Activated CD4-positive, alpha-beta T cell treated with anti-CD3 and anti-CD28 coated beads for 36 hours (primary cell): ENCODE results near the gene EFS. TPM values are rescaled to one million over a fixed set of nuclear protein-coding genes. Genes with fewer than 3 reads are reported as not detected.

ENCODE experiments used
- ATAC-seq: fragments of 200-7000 bp; cut with Tn5 transposase; one replicate; pipeline ENCODE4 v1.10.0; 2021; ENCODE audit warnings: mild to moderate bottlenecking, moderate library complexity
- CTCF ChIA-PET: fragments of 350-600 bp; sonication (Branson Sonifier 250); formaldehyde crosslinking; loops from one replicate; lab custom pipeline; 2021; ENCODE audit warnings: antibody characterized with exemption; lab: Charles Lee
- POLR2A ChIA-PET: fragments of 350-600 bp; sonication (Branson Sonifier 250); formaldehyde crosslinking; loops from one replicate; lab custom pipeline; 2021; ENCODE audit warnings: antibody characterized with exemption, inconsistent platforms; lab: Charles Lee
- DNase-seq: peaks from one replicate; pipeline ENCODE4 v3.0.0-alpha.2; 2020
- H3K27ac Mint-ChIP-seq: one replicate; pipeline ENCODE4 v1.8.0; 2021; ENCODE audit warnings: mixed read lengths
- H3K27me3 Mint-ChIP-seq: one replicate; pipeline ENCODE4 v1.8.0; 2021; ENCODE audit warnings: mixed read lengths
- H3K36me3 Mint-ChIP-seq: one replicate; pipeline ENCODE4 v1.8.0; 2021; ENCODE audit warnings: low read depth, mixed read lengths
- H3K4me1 Mint-ChIP-seq: one replicate; pipeline ENCODE4 v1.8.0; 2021; ENCODE audit warnings: mixed read lengths
- H3K4me3 Mint-ChIP-seq: one replicate; pipeline ENCODE4 v1.8.0; 2021; ENCODE audit warnings: mild to moderate bottlenecking, moderate library complexity, mixed read lengths
- H3K9me3 Mint-ChIP-seq: one replicate; pipeline ENCODE4 v1.8.0; 2021; ENCODE audit warnings: low read depth, mixed read lengths
- intact Hi-C, 2 experiments: fragments of 100-400 bp; cut with DNase I in 1 of 2; cut with micrococcal nuclease in 1 of 2; formaldehyde crosslinking; loops; one replicate each; pipeline versions ENCODE4 v1.14.2 to v1.15.1; 2022 to 2024; cut with DNase I, micrococcal nuclease
- total RNA-seq, 2 experiments: library from RNA; stranded (reverse); gene quantifications; one replicate each; pipeline ENCODE4 v1.2.3, GENCODE V29; 2021

Gene EFS
- total RNA-seq, 2 experiments from 2014 or later, result not detected

GRCh38 chr14:23384364-23385080 lies 19.6 kb upstream of the EFS start:
- Mint-ChIP-seq H3K4me1 (no peaks in the 10 kb centered on the region), H3K9me3 (no peaks in the 10 kb centered on the region), H3K27ac (no peak overlapping the region), H3K27me3 (peaks cover 2% of the 10 kb centered on the region), H3K36me3 (no peaks in the 10 kb centered on the region), H3K4me3 (no peak overlapping the region)
- intact Hi-C loops, result no loop called here
- ChIA-PET POLR2A (interaction anchor here (0.5 kb wide), 1 partner anchor 151 kb away, joined by 5 read pairs; no protein-coding TSS in a partner anchor), CTCF (interaction anchor here (0.6 kb wide), 1 partner anchor 64 kb away, joined by 3 read pairs; no protein-coding TSS in a partner anchor)
- no peak for ATAC-seq
- DNase-seq, result no peak

GRCh38 chr14:23382731-23383440 lies 17.9 kb upstream of the EFS start:
- no peak overlapping the region for H3K4me3 Mint-ChIP-seq
- ChIA-PET POLR2A (no interaction called here), CTCF (interaction anchor here (0.7 to 1.3 kb wide), 5 partner anchors 11 to 57 kb away, joined by 3 to 5 read pairs (median 3); no protein-coding TSS in a partner anchor)
- H3K4me1 Mint-ChIP-seq, result no peaks in the 10 kb centered on the region
- peaks cover 2% of the 10 kb centered on the region for H3K27me3 Mint-ChIP-seq
- DNase-seq (no peak), ATAC-seq (no peak)
- H3K36me3 Mint-ChIP-seq, result no peaks in the 10 kb centered on the region
- intact Hi-C loops, result no loop called here
- no peaks in the 10 kb centered on the region for H3K9me3 Mint-ChIP-seq
- H3K27ac Mint-ChIP-seq, result no peak overlapping the region

- intact Hi-C loops, result no loop called here
Observed at GRCh38 chr14:23382276-23382675, 17.3 kb upstream of the EFS start.

GRCh38 chr14:23381871-23382270 lies 16.9 kb upstream of the EFS start:
- Mint-ChIP-seq H3K36me3 (no peaks in the 10 kb centered on the region), H3K4me1 (no peaks in the 10 kb centered on the region), H3K4me3 (no peak overlapping the region), H3K27ac (no peak overlapping the region), H3K9me3 (no peaks in the 10 kb centered on the region), H3K27me3 (peaks cover 2% of the 10 kb centered on the region)
- intact Hi-C loops, result loop anchor here in 1 of 2 experiments (2.0 kb wide), 1 partner anchor 261 kb away; no protein-coding TSS in a partner anchor
- ChIA-PET POLR2A (no interaction called here), CTCF (interaction anchor here (1.1 to 1.2 kb wide), 2 partner anchors 12 to 36 kb away, joined by 3 read pairs; no protein-coding TSS in a partner anchor)
- DNase-seq, result no peak
- no peak for ATAC-seq

More at GRCh38 chr14:23382276-23382675, 17.3 kb upstream of the EFS start:
- peaks cover 2% of the 10 kb centered on the region for H3K27me3 Mint-ChIP-seq
- H3K36me3 Mint-ChIP-seq, result no peaks in the 10 kb centered on the region
- ChIA-PET CTCF (interaction anchor here (0.9 to 1.3 kb wide), 4 partner anchors 11 to 56 kb away, joined by 3 to 5 read pairs (median 4); no protein-coding TSS in a partner anchor), POLR2A (no interaction called here)
- no peak overlapping the region for H3K4me3 Mint-ChIP-seq
- ATAC-seq (no peak), DNase-seq (no peak)
- no peaks in the 10 kb centered on the region for H3K9me3 Mint-ChIP-seq
- no peak overlapping the region for H3K27ac Mint-ChIP-seq
- no peaks in the 10 kb centered on the region for H3K4me1 Mint-ChIP-seq

- DNase-seq (no peak), ATAC-seq (no peak)
- ChIA-PET POLR2A (no interaction called here), CTCF (interaction anchor here (0.7 to 3.0 kb wide), 20 partner anchors 10 to 260 kb away, joined by 3 to 24 read pairs (median 4); partner anchors contain the start of gene SLC22A17)
- Mint-ChIP-seq H3K27ac (no peak overlapping the region), H3K4me1 (no peaks in the 10 kb centered on the region), H3K36me3 (no peaks in the 10 kb centered on the region), H3K27me3 (peaks cover 2% of the 10 kb centered on the region), H3K9me3 (no peaks in the 10 kb centered on the region), H3K4me3 (no peak overlapping the region)
- intact Hi-C loops, result loop anchor here (1.0 to 2.0 kb wide), 4 partner anchors 53 to 261 kb away; no protein-coding TSS in a partner anchor
Observed at GRCh38 chr14:23380976-23381375, 16.0 kb upstream of the EFS start.

- no peaks in the 10 kb centered on the region for H3K9me3 Mint-ChIP-seq
- DNase-seq (no peak), ATAC-seq (no peak)
- H3K4me3 Mint-ChIP-seq, result no peak overlapping the region
- H3K27ac Mint-ChIP-seq, result no peak overlapping the region
- peaks cover 2% of the 10 kb centered on the region for H3K27me3 Mint-ChIP-seq
- H3K36me3 Mint-ChIP-seq, result no peaks in the 10 kb centered on the region
- intact Hi-C loops, result loop anchor here (1.0 to 2.0 kb wide), 4 partner anchors 52 to 260 kb away; no protein-coding TSS in a partner anchor
- CTCF ChIA-PET, result interaction anchor here (0.5 to 3.0 kb wide), 42 partner anchors 9 to 260 kb away, joined by 3 to 24 read pairs (median 4); partner anchors contain the start of gene SLC22A17
- POLR2A ChIA-PET, result no interaction called here
- no peaks in the 10 kb centered on the region for H3K4me1 Mint-ChIP-seq
Observed at GRCh38 chr14:23380197-23380914, 15.4 kb upstream of the EFS start.

- DNase-seq, result peak; percentile 78
- peak; percentile 92 for ATAC-seq
- no peaks in the 10 kb centered on the region for H3K36me3 Mint-ChIP-seq
- no peaks in the 10 kb centered on the region for H3K9me3 Mint-ChIP-seq
- intact Hi-C loops, result loop anchor here (1.0 to 2.0 kb wide), 4 partner anchors 51 to 259 kb away; no protein-coding TSS in a partner anchor
- POLR2A ChIA-PET, result no interaction called here
- no peaks in the 10 kb centered on the region for H3K4me1 Mint-ChIP-seq
- CTCF ChIA-PET, result interaction anchor here (0.5 to 3.0 kb wide), 42 partner anchors 9 to 259 kb away, joined by 3 to 24 read pairs (median 4); partner anchors contain the start of gene SLC22A17
- H3K4me3 Mint-ChIP-seq, result no peak overlapping the region
- no peak overlapping the region for H3K27ac Mint-ChIP-seq
- H3K27me3 Mint-ChIP-seq, result peaks cover 2% of the 10 kb centered on the region
Observed at GRCh38 chr14:23379366-23380196, 14.6 kb upstream of the EFS start.

- DNase-seq (peak; percentile 0), ATAC-seq (no peak)
- Mint-ChIP-seq H3K36me3 (no peaks in the 10 kb centered on the region), H3K27me3 (peaks cover 2% of the 10 kb centered on the region), H3K4me3 (no peak overlapping the region), H3K27ac (no peak overlapping the region), H3K9me3 (no peaks in the 10 kb centered on the region), H3K4me1 (no peaks in the 10 kb centered on the region)
- CTCF ChIA-PET, result interaction anchor here (0.6 to 3.0 kb wide), 10 partner anchors 12 to 258 kb away, joined by 3 to 23 read pairs (median 3); no protein-coding TSS in a partner anchor
- POLR2A ChIA-PET, result no interaction called here
- intact Hi-C loops, result no loop called here
Observed at GRCh38 chr14:23378612-23379220, 13.7 kb upstream of the EFS start.

GRCh38 chr14:23377573-23378563 lies 12.9 kb upstream of the EFS start:
- Mint-ChIP-seq H3K4me3 (no peak overlapping the region), H3K4me1 (no peaks in the 10 kb centered on the region), H3K9me3 (no peaks in the 10 kb centered on the region), H3K36me3 (no peaks in the 10 kb centered on the region), H3K27ac (no peak overlapping the region), H3K27me3 (peaks cover 2% of the 10 kb centered on the region)
- CTCF ChIA-PET, result interaction anchor here (0.6 to 3.0 kb wide), 8 partner anchors 11 to 257 kb away, joined by 3 to 23 read pairs (median 3); no protein-coding TSS in a partner anchor
- peak; percentile 2 for DNase-seq
- ATAC-seq, result no peak
- POLR2A ChIA-PET, result no interaction called here
- intact Hi-C loops, result no loop called here
